Esophagus muscularis mucosa (tissue), 4 donors: ENCODE data around the gene SS18L1.

Source experiments
- EP300 ChIP-seq: sonication (generic); formaldehyde crosslinking; IDR thresholded peaks from one replicate; pipeline ENCODE4 v1.6.1; 2017; ENCODE audit warnings: antibody characterized with exemption
- POLR2A ChIP-seq: fragments of 450-650 bp; IDR thresholded peaks from one replicate; pipeline ENCODE4 v1.6.1; 2017; ENCODE audit warnings: antibody characterized with exemption, moderate library complexity, mild to moderate bottlenecking, low read depth
- POLR2AphosphoS5 ChIP-seq, 2 donors: sonication (generic); formaldehyde crosslinking; IDR thresholded peaks; one replicate each; pipeline ENCODE4 v1.6.1; 2017; ENCODE audit warnings: antibody characterized with exemption in 2 of 2
- TF ChIP-seq, protein P1 (sequence below), 3 experiments: fragments of 200-600 bp in 2 of 3; fragments of 450-650 bp in 1 of 3; sonication (generic) in 2 of 3; IDR thresholded peaks; one replicate each; pipeline ENCODE4 v1.5.1; 2017 to 2019; ENCODE audit warnings: antibody characterized with exemption in 3 of 3, mild to moderate bottlenecking in 2 of 3, moderate library complexity in 1 of 3

- TF ChIP-seq, protein P1, sequence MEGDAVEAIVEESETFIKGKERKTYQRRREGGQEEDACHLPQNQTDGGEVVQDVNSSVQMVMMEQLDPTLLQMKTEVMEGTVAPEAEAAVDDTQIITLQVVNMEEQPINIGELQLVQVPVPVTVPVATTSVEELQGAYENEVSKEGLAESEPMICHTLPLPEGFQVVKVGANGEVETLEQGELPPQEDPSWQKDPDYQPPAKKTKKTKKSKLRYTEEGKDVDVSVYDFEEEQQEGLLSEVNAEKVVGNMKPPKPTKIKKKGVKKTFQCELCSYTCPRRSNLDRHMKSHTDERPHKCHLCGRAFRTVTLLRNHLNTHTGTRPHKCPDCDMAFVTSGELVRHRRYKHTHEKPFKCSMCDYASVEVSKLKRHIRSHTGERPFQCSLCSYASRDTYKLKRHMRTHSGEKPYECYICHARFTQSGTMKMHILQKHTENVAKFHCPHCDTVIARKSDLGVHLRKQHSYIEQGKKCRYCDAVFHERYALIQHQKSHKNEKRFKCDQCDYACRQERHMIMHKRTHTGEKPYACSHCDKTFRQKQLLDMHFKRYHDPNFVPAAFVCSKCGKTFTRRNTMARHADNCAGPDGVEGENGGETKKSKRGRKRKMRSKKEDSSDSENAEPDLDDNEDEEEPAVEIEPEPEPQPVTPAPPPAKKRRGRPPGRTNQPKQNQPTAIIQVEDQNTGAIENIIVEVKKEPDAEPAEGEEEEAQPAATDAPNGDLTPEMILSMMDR (IDR thresholded peaks at IDR 0.05), result no peak
- TF ChIP-seq POLR2A (no peak), POLR2AphosphoS5 (IDR thresholded peaks at IDR 0.05) (no peak), EP300 (no peak)
Observed at GRCh38 chr20:62176866-62177265, 33.3 kb downstream of the SS18L1 start.
